Ishikawa (cell line): Measurements from ENCODE around the gene ZNF860.

Source experiments
- CEBPB ChIP-seq: IDR thresholded peaks from 2 replicates; pipeline ENCODE4 v1.6.1; 2012
- CREB1 ChIP-seq: IDR thresholded peaks from 2 replicates; pipeline ENCODE4 v1.6.1; 2012; ENCODE audit warnings: low read depth
- EGR1 ChIP-seq: IDR thresholded peaks from 2 replicates; pipeline ENCODE4 v1.6.1; 2012
- EP300 ChIP-seq: IDR thresholded peaks from 2 replicates; pipeline ENCODE4 v1.6.1; 2012; ENCODE audit warnings: borderline replicate concordance
- FOXM1 ChIP-seq: IDR thresholded peaks from 2 replicates; pipeline ENCODE4 v1.6.1; 2012; ENCODE audit warnings: low read depth, borderline replicate concordance
- MAX ChIP-seq: IDR thresholded peaks from 2 replicates; pipeline ENCODE4 v1.6.1; 2012
- NFIC ChIP-seq: IDR thresholded peaks from 2 replicates; pipeline ENCODE4 v1.6.1; 2012
- RAD21 ChIP-seq: IDR thresholded peaks from 2 replicates; pipeline ENCODE4 v1.6.1; 2012; ENCODE audit warnings: low read depth
- TAF1 ChIP-seq: IDR thresholded peaks from 2 replicates; pipeline ENCODE4 v1.6.1; 2012; ENCODE audit warnings: low read depth, mild to moderate bottlenecking
- TCF12 ChIP-seq: IDR thresholded peaks from 2 replicates; pipeline ENCODE4 v1.6.1; 2012; ENCODE audit warnings: low read depth
- TEAD4 ChIP-seq: IDR thresholded peaks from 2 replicates; pipeline ENCODE4 v1.6.1; 2012
- USF1 ChIP-seq: IDR thresholded peaks from 2 replicates; pipeline ENCODE4 v1.6.1; 2012
- YY1 ChIP-seq: IDR thresholded peaks from 2 replicates; pipeline ENCODE4 v1.6.1; 2012; ENCODE audit warnings: low read depth
- ZBTB7A ChIP-seq: IDR thresholded peaks from 2 replicates; pipeline ENCODE4 v1.6.1; 2012; ENCODE audit warnings: low read depth
- TF ChIP-seq, protein P1 (sequence below): IDR thresholded peaks from 2 replicates; pipeline ENCODE4 v1.6.1; 2012; ENCODE audit warnings: low read depth, mild to moderate bottlenecking

The ZNF860 gene

GRCh38 chr3:31976302-31976701, 5.2 kb upstream of the ZNF860 start:
- TF ChIP-seq TAF1 (no peak), MAX (no peak), USF1 (no peak), CEBPB (no peak), YY1 (no peak)

DNA sequence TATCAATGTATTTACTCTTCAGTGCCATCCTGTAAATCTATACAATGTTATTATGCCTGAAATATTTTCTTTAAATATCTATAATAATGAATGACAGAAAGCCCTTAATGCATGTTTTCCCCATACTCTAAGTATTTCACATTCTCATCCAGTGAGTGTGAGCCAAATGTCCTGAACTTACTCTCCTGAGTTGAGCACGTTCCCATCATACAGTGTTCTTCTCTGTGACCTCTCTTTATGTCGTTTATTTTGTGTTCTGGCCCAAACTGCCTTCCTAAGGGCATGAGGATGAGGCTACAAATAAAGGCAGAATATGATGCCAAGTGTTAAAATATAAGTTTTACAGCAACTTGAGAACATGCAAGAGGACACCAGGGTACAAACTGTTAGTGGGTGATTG, 3.8 kb upstream of the ZNF860 start:
- no peak for TF ChIP-seq RAD21
- no peak for TF ChIP-seq TCF12
- TF ChIP-seq ZBTB7A: no peak
- no peak for TF ChIP-seq USF1
- no peak for TF ChIP-seq MAX
- TF ChIP-seq, protein P1, sequence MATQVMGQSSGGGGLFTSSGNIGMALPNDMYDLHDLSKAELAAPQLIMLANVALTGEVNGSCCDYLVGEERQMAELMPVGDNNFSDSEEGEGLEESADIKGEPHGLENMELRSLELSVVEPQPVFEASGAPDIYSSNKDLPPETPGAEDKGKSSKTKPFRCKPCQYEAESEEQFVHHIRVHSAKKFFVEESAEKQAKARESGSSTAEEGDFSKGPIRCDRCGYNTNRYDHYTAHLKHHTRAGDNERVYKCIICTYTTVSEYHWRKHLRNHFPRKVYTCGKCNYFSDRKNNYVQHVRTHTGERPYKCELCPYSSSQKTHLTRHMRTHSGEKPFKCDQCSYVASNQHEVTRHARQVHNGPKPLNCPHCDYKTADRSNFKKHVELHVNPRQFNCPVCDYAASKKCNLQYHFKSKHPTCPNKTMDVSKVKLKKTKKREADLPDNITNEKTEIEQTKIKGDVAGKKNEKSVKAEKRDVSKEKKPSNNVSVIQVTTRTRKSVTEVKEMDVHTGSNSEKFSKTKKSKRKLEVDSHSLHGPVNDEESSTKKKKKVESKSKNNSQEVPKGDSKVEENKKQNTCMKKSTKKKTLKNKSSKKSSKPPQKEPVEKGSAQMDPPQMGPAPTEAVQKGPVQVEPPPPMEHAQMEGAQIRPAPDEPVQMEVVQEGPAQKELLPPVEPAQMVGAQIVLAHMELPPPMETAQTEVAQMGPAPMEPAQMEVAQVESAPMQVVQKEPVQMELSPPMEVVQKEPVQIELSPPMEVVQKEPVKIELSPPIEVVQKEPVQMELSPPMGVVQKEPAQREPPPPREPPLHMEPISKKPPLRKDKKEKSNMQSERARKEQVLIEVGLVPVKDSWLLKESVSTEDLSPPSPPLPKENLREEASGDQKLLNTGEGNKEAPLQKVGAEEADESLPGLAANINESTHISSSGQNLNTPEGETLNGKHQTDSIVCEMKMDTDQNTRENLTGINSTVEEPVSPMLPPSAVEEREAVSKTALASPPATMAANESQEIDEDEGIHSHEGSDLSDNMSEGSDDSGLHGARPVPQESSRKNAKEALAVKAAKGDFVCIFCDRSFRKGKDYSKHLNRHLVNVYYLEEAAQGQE: no peak
- no peak for TF ChIP-seq CREB1
- no peak for TF ChIP-seq CEBPB
- TF ChIP-seq EP300: no peak
- TF ChIP-seq YY1: no peak
- TF ChIP-seq TAF1: no peak
- no peak for TF ChIP-seq FOXM1
- no peak for TF ChIP-seq TEAD4
- no peak for TF ChIP-seq NFIC
- TF ChIP-seq EGR1: no peak

- no peak for TF ChIP-seq CEBPB
- no peak for TF ChIP-seq TAF1
- no peak for TF ChIP-seq EGR1
- no peak for TF ChIP-seq EP300
- TF ChIP-seq FOXM1: no peak
- TF ChIP-seq MAX: no peak
- TF ChIP-seq TCF12: no peak
- TF ChIP-seq USF1: no peak
- TF ChIP-seq YY1: no peak
- no peak for TF ChIP-seq NFIC
- TF ChIP-seq, protein P1: no peak
- no peak for TF ChIP-seq TEAD4
Observed at GRCh38 chr3:31978553-31978952, 3.0 kb upstream of the ZNF860 start.

- TF ChIP-seq, protein P1: no peak
- TF ChIP-seq CREB1: no peak
Observed at GRCh38 chr3:31979001-31979697, 2.4 kb upstream of the ZNF860 start.
